Pancreas (tissue), 10 donors: ENCODE data around the gene MMP23B. TPM values are rescaled to one million over a fixed set of nuclear protein-coding genes. Genes with fewer than 3 reads are reported as not detected.

Experiments used
- ATAC-seq, 4 donors: fragments of 200-7000 bp; cut with Tn5 transposase; one replicate each; pipeline versions ENCODE4 v1.8.0 to v1.9.1; 2020; ENCODE audit warnings: mild to moderate bottlenecking in 4 of 4, moderate library complexity in 4 of 4
- DNase-seq, 6 donors: peaks; one replicate each; pipeline ENCODE4 v3.0.0-alpha.2; 2020
- FAIRE-seq: peaks from 2 replicates; lab custom pipeline; 2012; peaks lifted over from hg19 to GRCh38; lab: Jason Lieb, UNC
- H3K27ac ChIP-seq, 4 donors: fragments of 200-600 bp; sonication (generic); 1 replicate in 3 of 4; 2 replicates in 1 of 4; pipeline versions ENCODE4 v1.5.0 to v1.8.0; 2020
- H3K27me3 ChIP-seq, 4 donors: fragments of 200-600 bp; one replicate each; pipeline ENCODE4 v1.8.0; 2021
- H3K36me3 ChIP-seq, 3 donors: fragments of 200-600 bp; sonication (generic) in 1 of 3; one replicate each; pipeline versions ENCODE4 v1.5.0 to v1.8.0; 2020 to 2021
- H3K4me1 ChIP-seq, 3 donors: fragments of 200-600 bp; one replicate each; pipeline ENCODE4 v1.8.0; 2021
- H3K4me3 ChIP-seq, 4 donors: fragments of 200-600 bp; sonication (generic) in 2 of 4; one replicate each; pipeline versions ENCODE4 v1.5.0 to v1.8.0; 2020 to 2021
- H3K9me3 ChIP-seq, 4 donors: fragments of 200-600 bp; one replicate each; pipeline ENCODE4 v1.8.0; 2021
- WGBS, 2 donors: extraction: QIAGEN DNeasy Blood & Tissue Kit; methylation state at CpG; one replicate each; pipeline ENCODE4 v1.1.7; 2013; 5-methylcytosine and 5-hydroxymethylcytosine counted together
- intact Hi-C, 3 donors: fragments of 100-400 bp; cut with DNase I; formaldehyde crosslinking; loops; one replicate each; pipeline versions ENCODE4 v1.11.1 to v1.14.2; 2022
- polyA plus RNA-seq, 2 donors: library from polyadenylated mRNA; stranded (reverse); fragments of 200-250 nt; gene quantifications; one replicate each; pipeline ENCODE4 v1.2.3, GENCODE V29; 2013
- total RNA-seq, 6 donors: library from RNA; stranded (reverse); fragmentation: NEBNext Ultra II Directional in 4 of 6; extraction: Animal tissue kit (Norgen Biotek cat#: 25700) in 4 of 6; gene quantifications; one replicate each; pipeline versions ENCODE4 v1.2.1 to v1.2.4, GENCODE V29; 2021 to 2023
- TF ChIP-seq, protein P1 (sequence below), 4 donors: fragments of 200-600 bp; sonication (generic) in 3 of 4; IDR thresholded peaks; one replicate each; pipeline versions ENCODE4 v1.5.0 to v1.8.0; 2021; ENCODE audit warnings: antibody characterized with exemption in 4 of 4
- donor health status: healthy with polysubstance abuse.
- donor health status: DM: no; HTN: no; CAD: no; lungs with moderate emphysema.
- donor health status: DM: no; HTN: no; CAD: no.
- donor health status: control.
- donor health status: control.
- donor health status: Bipolar disorder and iron deficiency.
- donor health status: DM: yes; HTN: yes; CAD: no.
- donor health status: DM: no; HTN: no; CAD: no.
- donor health status: DM: no; HTN: no; CAD: no.
- donor health status: DM: yes; HTN: yes; CAD: no.

Gene MMP23B
- total and polyA plus RNA-seq, 8 donors = 0.46 to 12.3 (median 1.6) TPM

DNA sequence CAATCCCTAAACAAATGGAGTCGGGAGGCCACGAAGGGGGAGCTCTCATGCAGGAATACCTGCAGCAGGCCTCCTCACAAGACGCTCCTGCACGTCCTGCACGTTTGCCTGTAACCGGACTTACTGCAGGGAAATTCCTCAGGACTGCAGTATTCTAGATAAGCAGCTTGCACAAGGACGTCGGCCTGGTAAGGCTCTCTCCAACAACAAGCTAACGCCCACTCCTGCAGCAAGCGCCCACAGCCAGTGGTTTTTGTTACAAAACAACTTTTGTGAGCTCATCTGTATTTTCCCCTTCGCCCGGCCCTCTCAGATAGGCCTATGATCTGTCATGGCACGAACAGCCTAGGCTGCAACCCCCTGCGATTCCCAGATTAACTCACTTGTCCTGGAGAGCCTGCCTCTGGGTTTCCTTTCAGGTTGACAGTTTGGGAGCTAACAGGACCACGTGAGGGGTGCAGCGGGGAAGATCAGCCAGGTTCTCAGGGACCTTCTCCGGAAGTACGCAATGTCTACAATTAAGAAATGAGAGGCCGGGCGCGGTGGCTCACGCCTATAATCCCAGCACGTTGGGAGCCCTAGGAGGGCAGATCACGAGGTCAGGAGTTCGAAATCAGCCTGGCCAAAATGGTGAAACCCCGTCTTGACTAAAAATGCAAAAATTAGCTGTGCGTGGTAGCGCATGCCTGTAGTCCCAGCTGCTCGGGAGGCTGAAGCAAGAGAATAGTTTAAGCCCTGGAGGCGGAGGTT is 17.6 kb upstream of the MMP23B start:
- no peaks in the 10 kb centered on the region for H3K27me3 ChIP-seq
- FAIRE-seq = no peak
- H3K4me1 ChIP-seq = peaks cover 0 to 16% (median 7%) of the 10 kb centered on the region in 3 donors
- 4% methylated on average over 30 of the region's 30 CpGs for WGBS, 2 donors
- DNase-seq = peak; percentile 55 to 64 (median 62)
- H3K36me3 ChIP-seq = no peaks in the 10 kb centered on the region
- H3K27ac ChIP-seq = peak overlapping the region; percentile 98 to 100 (median 100)
- TF ChIP-seq, protein P1, sequence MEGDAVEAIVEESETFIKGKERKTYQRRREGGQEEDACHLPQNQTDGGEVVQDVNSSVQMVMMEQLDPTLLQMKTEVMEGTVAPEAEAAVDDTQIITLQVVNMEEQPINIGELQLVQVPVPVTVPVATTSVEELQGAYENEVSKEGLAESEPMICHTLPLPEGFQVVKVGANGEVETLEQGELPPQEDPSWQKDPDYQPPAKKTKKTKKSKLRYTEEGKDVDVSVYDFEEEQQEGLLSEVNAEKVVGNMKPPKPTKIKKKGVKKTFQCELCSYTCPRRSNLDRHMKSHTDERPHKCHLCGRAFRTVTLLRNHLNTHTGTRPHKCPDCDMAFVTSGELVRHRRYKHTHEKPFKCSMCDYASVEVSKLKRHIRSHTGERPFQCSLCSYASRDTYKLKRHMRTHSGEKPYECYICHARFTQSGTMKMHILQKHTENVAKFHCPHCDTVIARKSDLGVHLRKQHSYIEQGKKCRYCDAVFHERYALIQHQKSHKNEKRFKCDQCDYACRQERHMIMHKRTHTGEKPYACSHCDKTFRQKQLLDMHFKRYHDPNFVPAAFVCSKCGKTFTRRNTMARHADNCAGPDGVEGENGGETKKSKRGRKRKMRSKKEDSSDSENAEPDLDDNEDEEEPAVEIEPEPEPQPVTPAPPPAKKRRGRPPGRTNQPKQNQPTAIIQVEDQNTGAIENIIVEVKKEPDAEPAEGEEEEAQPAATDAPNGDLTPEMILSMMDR (IDR thresholded peaks at IDR 0.05) = no peak
- no peaks in the 10 kb centered on the region for H3K9me3 ChIP-seq
- intact Hi-C loops = no loop called here
- ATAC-seq = peak; percentile 21 to 45 (median 26)
- peak overlapping the region; percentile 95 to 100 (median 100) for H3K4me3 ChIP-seq

DNA sequence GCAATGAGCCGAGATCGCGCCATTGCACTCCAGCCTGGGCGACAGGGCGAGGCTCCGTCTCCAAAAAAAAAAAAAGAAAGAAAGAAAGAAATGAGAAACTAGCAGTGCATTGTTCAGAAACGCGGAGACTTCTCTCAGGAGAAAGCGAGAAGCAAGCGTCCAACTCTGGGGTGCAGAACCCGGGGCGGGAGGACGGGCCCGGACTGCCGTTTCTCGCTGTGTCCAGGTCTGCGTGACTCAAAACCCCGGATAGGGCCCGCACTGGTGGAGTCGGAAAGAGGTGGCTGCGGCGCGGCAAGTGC is 17.1 kb upstream of the MMP23B start:
- H3K9me3 ChIP-seq = no peaks in the 10 kb centered on the region
- ATAC-seq (no peak), FAIRE-seq (no peak), DNase-seq (no peak)
- H3K27me3 ChIP-seq = no peaks in the 10 kb centered on the region
- H3K4me1 ChIP-seq = peaks cover 0 to 16% (median 7%) of the 10 kb centered on the region in 3 donors
- intact Hi-C loops = no loop called here
- TF ChIP-seq, protein P1 (IDR thresholded peaks at IDR 0.05) = no peak
- H3K36me3 ChIP-seq = no peaks in the 10 kb centered on the region
- WGBS, 2 donors = 0 to 1% methylated on average over 23 of the region's 23 CpGs
- H3K27ac ChIP-seq = peak overlapping the region; percentile 98 to 100 (median 100)
- H3K4me3 ChIP-seq = peak overlapping the region; percentile 95 to 100 (median 100)

DNA sequence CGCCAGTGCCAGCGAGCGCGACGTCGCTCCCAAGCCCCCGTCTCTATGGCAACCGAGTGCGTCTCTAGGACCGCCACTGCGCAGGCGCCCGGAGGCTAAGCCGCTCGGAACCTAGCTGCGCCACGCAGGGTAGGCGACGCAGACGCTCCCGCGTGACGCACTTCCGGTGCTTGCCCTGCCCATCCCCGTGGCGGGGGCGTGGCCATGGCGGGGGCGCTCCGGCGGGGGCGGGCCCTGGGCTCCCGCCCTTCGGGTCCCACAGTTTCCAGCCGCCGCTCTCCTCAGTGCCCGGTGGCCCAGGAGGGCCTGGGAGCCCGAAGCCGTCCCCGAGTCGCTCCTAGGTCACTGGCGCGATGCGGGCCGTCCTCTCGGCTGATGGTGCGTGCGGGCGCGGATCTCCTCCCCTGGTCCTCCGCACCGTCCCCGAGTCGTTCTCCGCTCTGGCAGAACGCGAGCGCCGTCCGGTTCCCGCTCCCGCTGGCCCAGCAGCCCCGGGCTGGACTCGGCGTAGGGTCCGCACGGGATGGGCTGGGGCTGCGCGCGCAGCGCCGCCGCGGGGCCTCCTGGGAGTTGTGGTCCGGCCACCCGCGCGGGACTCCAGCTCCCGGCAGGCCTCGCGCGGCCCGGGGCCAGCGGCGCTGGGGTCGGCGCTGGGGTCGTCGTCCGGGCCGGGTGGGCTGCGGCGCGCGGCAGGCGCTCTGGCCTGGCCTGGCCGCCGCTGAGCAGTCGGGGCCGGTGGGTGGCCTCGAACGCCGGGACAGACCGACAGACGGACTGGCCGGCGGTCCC is 16.5 kb upstream of the MMP23B start, which contains the start of gene MIB2:
Gene MIB2 (plus strand): TSS at position 245 of the 789 bp plus-strand sequence. CDS start 7,953 bp downstream, outside the sequence.
- intact Hi-C loops = no loop called here
- WGBS, 2 donors = 0% methylated on average over 71 to 107 of the region's 107 CpGs
- H3K36me3 ChIP-seq = no peaks in the 10 kb centered on the region
- H3K4me1 ChIP-seq = peaks cover 0 to 16% (median 7%) of the 10 kb centered on the region in 3 donors
- H3K4me3 ChIP-seq = peak within 1 kb of the TSS; percentile 95 to 100 (median 100)
- ATAC-seq (peak; percentile 90 to 96 (median 92)), FAIRE-seq (no peak), DNase-seq (peak; percentile 94 to 99 (median 98))
- H3K27ac ChIP-seq = peak within 1 kb of the TSS; percentile 98 to 100 (median 100)
- no peaks in the 10 kb centered on the region for H3K9me3 ChIP-seq
- TF ChIP-seq, protein P1 (IDR thresholded peaks at IDR 0.05) = no peak
- no peaks in the 10 kb centered on the region for H3K27me3 ChIP-seq

DNA sequence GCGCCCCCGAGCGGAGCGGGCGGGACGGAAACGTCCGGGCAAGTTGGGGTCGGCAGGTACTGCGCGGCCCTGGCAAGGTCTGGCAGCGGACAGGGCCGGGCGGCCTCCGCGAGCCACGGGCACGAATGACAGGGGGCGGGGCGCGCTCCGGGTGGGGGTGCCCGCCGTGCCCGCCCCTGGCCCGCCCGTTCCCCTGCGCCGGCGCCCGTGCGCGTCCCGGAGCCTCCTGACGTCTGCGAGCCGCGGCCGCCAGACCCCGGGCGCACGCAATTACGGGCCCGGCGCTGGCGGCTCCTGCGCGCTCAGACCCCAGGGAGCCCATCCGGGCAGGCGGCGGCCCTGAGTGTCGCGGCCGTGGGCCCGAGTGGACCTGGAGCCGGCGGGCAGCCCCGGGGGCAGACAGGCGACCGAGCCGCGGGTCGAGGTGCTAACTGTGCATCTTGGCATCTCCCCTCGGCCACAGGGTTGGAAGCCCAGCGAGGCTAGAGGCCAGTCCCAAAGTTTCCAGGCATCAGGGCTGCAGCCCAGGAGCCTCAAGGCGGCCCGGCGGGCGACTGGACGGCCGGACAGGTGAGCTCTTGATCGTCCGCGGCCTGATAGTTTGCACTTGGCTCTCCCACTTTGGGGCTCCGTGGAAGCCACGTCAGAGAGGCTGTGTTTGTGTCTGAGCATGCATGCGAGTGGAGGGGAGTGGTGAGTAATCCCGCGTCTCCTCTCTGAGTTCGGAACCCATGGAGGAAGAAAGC is 15.8 kb upstream of the MMP23B start:
- TF ChIP-seq, protein P1 (IDR thresholded peaks at IDR 0.05) = no peak
- H3K27ac ChIP-seq = peak overlapping the region; percentile 98 to 100 (median 100)
- no peak for FAIRE-seq
- intact Hi-C loops = no loop called here
- no peaks in the 10 kb centered on the region for H3K9me3 ChIP-seq
- H3K27me3 ChIP-seq = no peaks in the 10 kb centered on the region
- H3K4me1 ChIP-seq = peaks cover 0 to 16% (median 7%) of the 10 kb centered on the region in 3 donors
- no peaks in the 10 kb centered on the region for H3K36me3 ChIP-seq
- 2 to 3% methylated on average over 58 to 80 of the region's 80 CpGs for WGBS, 2 donors
- DNase-seq = peak in 4 of 6 donors; percentile 50 to 85 (median 78)
- H3K4me3 ChIP-seq = peak overlapping the region; percentile 95 to 100 (median 100)
- peak in 3 of 4 donors; percentile 6 to 29 (median 9) for ATAC-seq
